Smooth muscle cell of the brain vasculature (primary cell): ENCODE measurements around the gene SRCIN1.
"Not testable (repeated sequence)": the region's sequence is repeated elsewhere in the genome, so short reads cannot be mapped to it uniquely, and the experiment has no call there.

Source experiments
- DNase-seq: peaks from one replicate; pipeline ENCODE4 v3.0.0-alpha.2; 2012; ENCODE audit warnings: low read depth, low spot score

Gene SRCIN1

DNA sequence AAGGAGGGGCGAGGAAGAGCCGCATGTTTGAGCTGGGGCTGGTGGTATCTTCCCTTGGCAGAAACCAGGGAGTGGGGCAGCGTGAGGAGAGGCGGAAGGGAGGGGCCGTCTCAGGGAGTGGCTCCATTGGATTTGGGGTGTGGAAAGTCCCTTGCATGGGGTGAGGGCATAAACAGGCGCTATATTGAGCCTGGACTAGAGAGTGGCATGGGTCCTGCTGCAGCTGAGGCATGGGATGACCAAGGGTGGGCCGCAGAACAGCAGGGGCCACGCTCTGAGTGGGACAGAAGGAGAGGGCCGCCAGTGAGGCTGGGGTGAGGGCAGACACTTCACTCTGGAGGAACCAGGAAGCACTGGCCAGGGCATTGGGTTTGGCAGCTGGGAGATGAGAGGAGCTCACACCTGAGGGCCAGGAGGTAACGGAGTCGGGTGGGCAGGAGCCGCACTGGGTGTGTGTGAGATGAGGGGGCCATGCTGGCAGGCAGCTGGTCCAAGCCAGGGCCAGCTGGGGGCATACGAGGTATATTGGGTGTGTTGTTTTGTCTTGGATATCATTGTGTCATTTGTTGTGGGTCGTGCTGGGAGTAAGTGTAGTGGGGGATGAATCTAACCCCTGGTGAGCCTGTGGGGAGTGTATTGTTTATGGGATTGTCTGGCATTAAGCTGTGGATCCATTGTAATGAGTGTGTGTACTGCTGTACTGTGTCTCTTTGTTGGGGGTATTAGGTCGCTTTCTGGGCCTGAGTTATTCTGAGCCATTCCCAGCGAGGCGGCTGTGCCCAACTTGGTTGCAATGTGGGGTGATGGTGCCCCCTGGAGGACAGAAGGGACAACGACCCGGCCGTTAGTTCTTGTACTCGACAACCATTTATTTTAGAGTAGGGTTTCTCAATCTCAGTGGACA lies 121.3 kb downstream of the SRCIN1 start:
- DNase-seq, result not testable (repeated sequence)

- not testable (repeated sequence) for DNase-seq
These were observed 123.1 kb downstream of the SRCIN1 start for GRCh38 chr17:38482700-38483043.

DNA sequence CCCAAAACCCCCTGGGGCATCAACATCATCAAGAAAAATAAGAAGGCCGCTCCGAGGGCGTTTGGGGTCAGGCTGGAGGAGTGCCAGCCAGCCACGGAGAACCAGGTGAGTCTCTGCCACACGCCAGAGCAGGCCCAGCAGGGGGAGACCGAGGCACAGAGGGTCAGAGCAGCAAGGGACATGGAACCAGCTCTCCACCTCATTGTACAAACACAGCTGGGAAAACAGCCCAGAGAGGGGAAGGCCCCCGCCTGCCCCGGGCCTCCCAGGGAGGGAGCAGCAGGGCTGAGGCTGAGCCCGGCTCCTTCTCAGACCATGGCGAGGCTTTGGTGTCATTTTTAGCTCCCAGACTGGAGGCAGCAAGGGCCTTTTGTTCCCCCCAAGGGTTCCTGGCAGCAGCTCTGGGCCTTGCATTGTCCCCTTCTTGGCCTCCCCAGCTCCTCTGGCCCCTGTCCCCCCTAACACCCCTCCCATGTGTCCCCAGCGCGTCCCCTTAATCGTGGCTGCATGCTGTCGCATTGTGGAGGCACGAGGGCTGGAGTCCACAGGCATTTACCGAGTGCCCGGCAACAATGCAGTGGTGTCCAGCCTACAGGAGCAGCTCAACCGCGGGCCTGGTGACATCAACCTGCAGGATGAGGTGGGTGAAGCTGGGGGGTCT lies 123.6 kb downstream of the SRCIN1 start:
- peak; percentile 71 for DNase-seq
